Brain microvascular endothelial cell (primary cell): ENCODE data around the gene ZNF385D.

Source experiments
- DNase-seq: peaks from one replicate; pipeline ENCODE4 v3.0.0-alpha.2; 2020
- H3K27ac ChIP-seq: fragments of 250-450 bp; sonication (Bioruptor Pico); 2 replicates; pipeline ENCODE4 v1.5.1; 2020; ENCODE audit warnings: mild to moderate bottlenecking, moderate library complexity
- H3K27me3 ChIP-seq: fragments of 250-450 bp; sonication (Bioruptor Pico); replicated peaks from 2 replicates; pipeline ENCODE4 v1.5.1; 2020; ENCODE audit warnings: mild to moderate bottlenecking
- H3K36me3 ChIP-seq: fragments of 250-450 bp; sonication (Bioruptor Pico); replicated peaks from 2 replicates; pipeline ENCODE4 v1.5.1; 2020; ENCODE audit warnings: mild to moderate bottlenecking
- H3K4me3 ChIP-seq: 2 replicates; pipeline ENCODE4 v1.5.1; 2011; ENCODE audit warnings: low read depth, mild to moderate bottlenecking, control low read depth, low read length, moderate library complexity
- in situ Hi-C: cut with HindIII; loops from 2 replicates; pipeline ENCODE4 v1.10.0; 2017; ENCODE audit warnings: low sequenced_read_pairs, low pct_ligation_motif_present
- TF ChIP-seq, protein P1 (sequence below): IDR thresholded peaks from 2 replicates; pipeline ENCODE4 v1.5.1; 2011; ENCODE audit warnings: low read depth, mild to moderate bottlenecking, moderate library complexity, low read length, control low read depth, inconsistent platforms; ENCODE audit errors: missing control alignments

Gene ZNF385D

DNA sequence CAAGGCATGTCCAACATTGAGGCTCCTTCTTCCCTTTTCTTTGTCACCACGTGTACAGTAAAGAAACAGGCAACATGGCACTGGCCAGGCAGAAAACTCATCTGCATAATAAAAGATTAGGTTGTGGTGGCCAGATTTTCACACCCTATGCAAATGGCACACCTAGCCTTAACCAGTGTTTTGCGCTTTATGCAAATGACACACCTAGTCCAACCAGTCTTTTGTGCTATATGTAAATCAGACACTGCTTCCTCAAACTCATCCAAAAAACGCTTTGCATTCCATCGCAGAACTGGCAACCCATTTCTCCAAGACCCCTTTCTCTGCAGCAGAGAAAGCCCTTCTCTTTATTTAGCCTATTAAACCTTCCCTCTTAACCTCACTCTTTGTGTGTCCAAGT, 109.1 kb downstream of the ZNF385D start:
- Histone ChIP-seq H3K27ac (no peak overlapping the region), H3K27me3 (no peaks in the 10 kb centered on the region), H3K4me3 (no peak overlapping the region), H3K36me3 (no peaks in the 10 kb centered on the region)
- no peak for DNase-seq
- in situ Hi-C loops = no loop called here
- TF ChIP-seq, protein P1, sequence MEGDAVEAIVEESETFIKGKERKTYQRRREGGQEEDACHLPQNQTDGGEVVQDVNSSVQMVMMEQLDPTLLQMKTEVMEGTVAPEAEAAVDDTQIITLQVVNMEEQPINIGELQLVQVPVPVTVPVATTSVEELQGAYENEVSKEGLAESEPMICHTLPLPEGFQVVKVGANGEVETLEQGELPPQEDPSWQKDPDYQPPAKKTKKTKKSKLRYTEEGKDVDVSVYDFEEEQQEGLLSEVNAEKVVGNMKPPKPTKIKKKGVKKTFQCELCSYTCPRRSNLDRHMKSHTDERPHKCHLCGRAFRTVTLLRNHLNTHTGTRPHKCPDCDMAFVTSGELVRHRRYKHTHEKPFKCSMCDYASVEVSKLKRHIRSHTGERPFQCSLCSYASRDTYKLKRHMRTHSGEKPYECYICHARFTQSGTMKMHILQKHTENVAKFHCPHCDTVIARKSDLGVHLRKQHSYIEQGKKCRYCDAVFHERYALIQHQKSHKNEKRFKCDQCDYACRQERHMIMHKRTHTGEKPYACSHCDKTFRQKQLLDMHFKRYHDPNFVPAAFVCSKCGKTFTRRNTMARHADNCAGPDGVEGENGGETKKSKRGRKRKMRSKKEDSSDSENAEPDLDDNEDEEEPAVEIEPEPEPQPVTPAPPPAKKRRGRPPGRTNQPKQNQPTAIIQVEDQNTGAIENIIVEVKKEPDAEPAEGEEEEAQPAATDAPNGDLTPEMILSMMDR = no peak

DNA sequence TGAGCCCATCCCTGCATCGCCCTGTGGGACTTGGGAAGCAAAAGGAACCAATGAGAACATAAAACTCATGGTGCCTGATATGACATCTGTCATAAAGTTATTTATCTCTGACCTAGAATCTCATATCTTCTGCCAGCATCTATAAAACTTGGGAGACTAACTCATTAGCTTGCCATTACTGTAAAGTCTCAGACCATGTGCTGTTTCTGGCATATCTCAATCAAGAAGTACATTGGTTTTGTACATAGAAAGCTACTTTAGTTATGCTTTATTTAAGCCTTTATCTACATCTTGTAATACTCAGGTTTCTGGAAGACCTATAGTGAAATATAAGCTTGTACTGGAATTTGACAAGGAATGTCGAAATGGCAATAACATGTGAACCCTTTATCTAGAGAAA, 112.5 kb downstream of the ZNF385D start:
- TF ChIP-seq, protein P1 = no peak
- Histone ChIP-seq H3K27me3 (no peaks in the 10 kb centered on the region), H3K27ac (no peak overlapping the region), H3K4me3 (no peak overlapping the region), H3K36me3 (no peaks in the 10 kb centered on the region)
- in situ Hi-C loops = no loop called here
- DNase-seq = no peak

DNA sequence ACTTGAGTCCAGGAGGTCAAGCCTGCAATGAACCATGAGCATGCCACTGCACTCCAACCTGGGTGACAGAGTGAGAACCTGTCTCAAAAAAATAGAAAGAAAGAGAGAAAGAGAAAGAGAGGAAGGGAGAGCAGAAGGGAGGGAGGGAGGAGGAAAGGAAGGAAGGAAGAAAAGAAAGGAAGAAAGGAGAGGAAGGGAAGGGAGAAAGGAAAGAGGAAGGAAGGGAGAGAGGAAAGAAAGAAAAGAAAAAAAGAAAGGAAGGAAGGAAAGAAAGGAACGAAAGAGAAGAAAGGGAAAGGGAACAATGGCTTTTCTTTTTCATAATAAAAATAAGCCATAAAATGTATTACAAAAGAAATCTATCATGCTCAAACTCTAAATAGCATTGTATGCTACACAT, 116.9 kb downstream of the ZNF385D start:
- Histone ChIP-seq H3K4me3 (no peak overlapping the region), H3K36me3 (no peaks in the 10 kb centered on the region), H3K27ac (no peak overlapping the region), H3K27me3 (no peaks in the 10 kb centered on the region)
- in situ Hi-C loops = no loop called here
- TF ChIP-seq, protein P1 = no peak
- no peak for DNase-seq

DNA sequence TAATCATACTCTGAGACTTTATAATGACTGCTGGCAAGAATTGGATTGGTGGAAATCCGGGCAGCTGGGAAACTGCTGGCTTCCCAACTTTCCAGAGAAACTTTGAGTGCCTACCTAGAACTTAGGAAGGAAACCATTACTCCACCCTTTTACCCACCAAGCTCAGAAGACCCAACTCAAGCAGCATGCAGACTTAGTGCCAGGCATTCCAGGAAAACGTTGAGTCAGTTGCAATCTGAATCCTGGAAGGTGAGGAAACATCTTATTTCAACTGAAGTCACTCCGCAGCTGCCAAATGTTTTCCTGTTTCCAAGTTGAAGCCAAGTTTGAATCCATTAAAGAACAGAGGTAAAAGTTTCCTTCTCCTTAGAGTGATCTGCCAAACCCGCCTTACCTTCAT, 126.5 kb downstream of the ZNF385D start:
- no peak overlapping the region for H3K27ac ChIP-seq
- no peaks in the 10 kb centered on the region for H3K36me3 ChIP-seq
- in situ Hi-C loops = no loop called here
- no peaks in the 10 kb centered on the region for H3K27me3 ChIP-seq
- no peak overlapping the region for H3K4me3 ChIP-seq
- DNase-seq = no peak
- TF ChIP-seq, protein P1 = no peak

DNA sequence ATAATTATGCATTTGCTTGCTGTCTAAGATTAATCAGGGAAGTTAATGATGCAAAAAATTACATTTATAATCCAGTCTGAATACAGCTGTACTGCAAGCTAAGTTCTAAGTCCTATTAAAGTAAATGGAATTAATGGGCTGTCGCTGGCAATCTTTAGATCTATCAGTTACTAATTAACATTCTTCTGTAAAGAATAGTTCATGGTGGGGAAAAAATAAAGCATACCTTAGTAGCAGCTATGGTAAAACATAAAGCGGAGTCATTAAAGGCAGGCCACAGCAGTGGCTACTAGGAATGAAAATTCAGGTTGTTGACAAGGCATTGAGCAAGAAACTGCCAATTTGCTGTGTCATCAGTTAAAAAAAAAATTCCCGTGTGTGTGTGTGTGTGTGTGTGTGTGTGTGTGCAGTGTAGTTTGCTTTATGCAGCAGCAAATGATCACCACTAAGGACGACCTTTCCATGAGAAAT, 129.8 kb downstream of the ZNF385D start:
- no peak overlapping the region for H3K4me3 ChIP-seq
- DNase-seq = peak; percentile 43
- no peaks in the 10 kb centered on the region for H3K36me3 ChIP-seq
- TF ChIP-seq, protein P1 = no peak
- in situ Hi-C loops = no loop called here
- H3K27ac ChIP-seq = no peak overlapping the region
- H3K27me3 ChIP-seq = no peaks in the 10 kb centered on the region

DNA sequence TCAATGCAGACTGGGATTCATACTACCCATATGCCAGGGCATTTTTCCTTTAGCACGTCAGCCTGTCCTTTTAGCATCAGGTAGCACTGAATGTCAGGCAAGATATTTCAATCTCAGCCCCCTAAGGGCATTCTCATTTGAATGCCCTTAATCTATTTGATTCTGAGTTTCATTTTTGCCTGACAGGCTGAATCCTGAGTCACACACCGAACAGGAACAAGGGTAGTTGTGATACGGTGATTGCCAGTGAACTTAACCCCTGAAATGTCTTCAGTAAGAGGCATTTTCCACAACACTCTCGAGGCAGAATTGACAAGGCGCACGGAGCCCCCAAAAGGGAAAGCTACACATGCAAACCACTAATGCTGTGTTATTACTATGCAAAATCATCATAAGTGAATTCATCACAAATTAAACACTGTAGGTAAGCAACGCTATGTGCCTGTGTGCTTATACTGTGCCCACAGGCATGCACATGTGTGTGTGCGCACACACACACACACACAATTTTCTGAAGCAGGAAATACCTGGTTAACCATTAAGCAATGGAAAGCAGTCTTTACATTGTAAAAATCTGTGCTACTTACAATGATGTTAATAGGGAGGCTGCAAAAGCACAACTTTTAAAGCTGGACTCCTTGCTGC, 130.4 kb downstream of the ZNF385D start:
- in situ Hi-C loops = no loop called here
- TF ChIP-seq, protein P1 = no peak
- H3K27ac ChIP-seq = no peak overlapping the region
- no peak overlapping the region for H3K4me3 ChIP-seq
- H3K36me3 ChIP-seq = no peaks in the 10 kb centered on the region
- no peak for DNase-seq
- no peaks in the 10 kb centered on the region for H3K27me3 ChIP-seq
